Retinal pigment epithelial cell (primary cell): Measurements from ENCODE around the gene ABCC3.
A peak's percentile ranks its signal among the peaks of the same experiment; 100 is the strongest.

Experiments
- DNase-seq: peaks from one replicate; pipeline ENCODE4 v3.0.0-alpha.2; 2010; ENCODE audit warnings: low read depth
- H3K4me3 ChIP-seq: 2 replicates; pipeline ENCODE4 v1.5.1; 2011; ENCODE audit warnings: mild to moderate bottlenecking, low read length, control low read depth, moderate library complexity
- TF ChIP-seq, protein P1 (sequence below): conservative IDR thresholded peaks from 2 replicates; pipeline ENCODE4 v1.5.1; 2011; ENCODE audit warnings: low read depth, low read length, control low read depth, inconsistent platforms

The ABCC3 gene

DNA sequence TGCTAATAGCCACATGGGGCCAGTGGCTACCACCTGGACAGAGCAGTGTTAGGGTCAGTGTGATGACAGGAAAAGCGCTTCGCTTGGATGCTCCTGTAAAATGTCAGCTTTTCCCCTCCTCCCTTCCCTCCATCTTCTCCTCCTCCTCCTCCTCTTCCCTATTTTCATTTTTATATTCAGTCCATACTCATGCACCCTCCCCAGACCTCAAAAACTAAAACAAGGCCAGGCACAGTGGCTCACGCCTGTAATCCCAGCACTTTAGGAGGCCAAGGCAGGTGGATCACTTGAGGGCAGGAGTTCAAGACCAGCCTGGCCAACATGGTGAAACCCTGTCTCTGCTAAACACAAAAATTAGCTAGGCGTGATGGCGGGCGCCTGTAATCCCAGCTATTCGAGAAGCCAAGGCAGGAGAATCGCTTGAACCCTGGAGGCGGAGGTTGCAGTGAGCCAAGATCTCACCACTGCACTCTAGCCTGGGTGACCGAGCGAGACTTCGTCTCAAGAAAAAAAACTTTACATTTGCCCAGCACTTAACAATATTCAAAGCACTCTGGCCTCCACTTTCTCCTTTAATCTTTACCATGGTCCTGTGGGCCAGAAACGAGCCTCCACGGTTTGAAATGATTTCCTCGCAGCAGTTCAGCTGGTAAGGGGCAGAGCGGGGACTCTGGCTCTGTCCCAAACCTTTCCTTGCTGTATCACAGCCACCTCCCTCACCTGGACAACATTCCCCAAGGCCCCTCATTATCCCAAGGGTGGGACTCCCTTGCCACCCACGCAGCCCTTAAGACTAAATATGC, 51.2 kb downstream of the ABCC3 start:
- H3K4me3 ChIP-seq, result no peak overlapping the region
- no peak for DNase-seq
- TF ChIP-seq, protein P1, sequence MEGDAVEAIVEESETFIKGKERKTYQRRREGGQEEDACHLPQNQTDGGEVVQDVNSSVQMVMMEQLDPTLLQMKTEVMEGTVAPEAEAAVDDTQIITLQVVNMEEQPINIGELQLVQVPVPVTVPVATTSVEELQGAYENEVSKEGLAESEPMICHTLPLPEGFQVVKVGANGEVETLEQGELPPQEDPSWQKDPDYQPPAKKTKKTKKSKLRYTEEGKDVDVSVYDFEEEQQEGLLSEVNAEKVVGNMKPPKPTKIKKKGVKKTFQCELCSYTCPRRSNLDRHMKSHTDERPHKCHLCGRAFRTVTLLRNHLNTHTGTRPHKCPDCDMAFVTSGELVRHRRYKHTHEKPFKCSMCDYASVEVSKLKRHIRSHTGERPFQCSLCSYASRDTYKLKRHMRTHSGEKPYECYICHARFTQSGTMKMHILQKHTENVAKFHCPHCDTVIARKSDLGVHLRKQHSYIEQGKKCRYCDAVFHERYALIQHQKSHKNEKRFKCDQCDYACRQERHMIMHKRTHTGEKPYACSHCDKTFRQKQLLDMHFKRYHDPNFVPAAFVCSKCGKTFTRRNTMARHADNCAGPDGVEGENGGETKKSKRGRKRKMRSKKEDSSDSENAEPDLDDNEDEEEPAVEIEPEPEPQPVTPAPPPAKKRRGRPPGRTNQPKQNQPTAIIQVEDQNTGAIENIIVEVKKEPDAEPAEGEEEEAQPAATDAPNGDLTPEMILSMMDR, result no peak

- peak; percentile 62 for DNase-seq
- no peak overlapping the region for H3K4me3 ChIP-seq
- TF ChIP-seq, protein P1, result no peak
Observed at GRCh38 chr17:50686494-50687199, 52.0 kb downstream of the ABCC3 start.

DNA sequence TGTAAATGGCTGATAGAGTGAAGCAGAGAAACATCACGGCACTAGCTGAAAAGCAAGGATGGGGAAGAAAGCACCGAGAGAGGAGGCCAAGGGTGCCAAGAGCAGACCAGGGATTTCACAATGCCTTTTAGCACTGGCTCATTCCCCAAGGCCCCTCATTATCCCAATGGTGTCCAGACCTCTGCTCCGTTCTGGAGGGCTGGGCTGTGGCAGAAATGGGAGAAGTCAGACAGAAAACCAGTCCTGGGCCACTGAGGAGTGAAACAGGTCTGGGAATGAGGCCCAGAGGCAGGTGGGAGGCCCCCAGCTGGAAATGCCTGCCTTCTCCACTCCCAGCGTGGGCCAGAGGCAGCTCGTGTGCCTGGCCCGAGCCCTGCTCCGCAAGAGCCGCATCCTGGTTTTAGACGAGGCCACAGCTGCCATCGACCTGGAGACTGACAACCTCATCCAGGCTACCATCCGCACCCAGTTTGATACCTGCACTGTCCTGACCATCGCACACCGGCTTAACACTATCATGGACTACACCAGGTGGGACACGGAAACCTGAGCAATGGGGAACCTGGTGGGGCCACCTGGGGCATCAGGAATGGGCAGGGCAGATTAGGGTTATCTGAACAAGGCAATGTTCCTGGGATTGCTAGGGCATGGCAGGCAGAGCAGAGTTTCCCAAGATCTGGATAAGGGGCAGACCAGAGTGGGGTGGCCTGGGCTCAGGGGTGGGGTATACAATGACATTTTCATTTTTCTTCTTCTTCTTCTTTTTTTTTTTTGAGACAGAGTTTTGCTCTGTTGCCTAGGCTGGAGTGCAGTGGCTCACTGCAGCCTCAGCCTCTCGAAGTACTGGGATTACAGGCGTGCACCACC, 52.8 kb downstream of the ABCC3 start:
- TF ChIP-seq, protein P1, result no peak
- DNase-seq, result no peak
- no peak overlapping the region for H3K4me3 ChIP-seq

- TF ChIP-seq, protein P1, result no peak
- no peak for DNase-seq
- H3K4me3 ChIP-seq, result no peak overlapping the region
Observed at GRCh38 chr17:50688245-50688644, 53.6 kb downstream of the ABCC3 start.

DNA sequence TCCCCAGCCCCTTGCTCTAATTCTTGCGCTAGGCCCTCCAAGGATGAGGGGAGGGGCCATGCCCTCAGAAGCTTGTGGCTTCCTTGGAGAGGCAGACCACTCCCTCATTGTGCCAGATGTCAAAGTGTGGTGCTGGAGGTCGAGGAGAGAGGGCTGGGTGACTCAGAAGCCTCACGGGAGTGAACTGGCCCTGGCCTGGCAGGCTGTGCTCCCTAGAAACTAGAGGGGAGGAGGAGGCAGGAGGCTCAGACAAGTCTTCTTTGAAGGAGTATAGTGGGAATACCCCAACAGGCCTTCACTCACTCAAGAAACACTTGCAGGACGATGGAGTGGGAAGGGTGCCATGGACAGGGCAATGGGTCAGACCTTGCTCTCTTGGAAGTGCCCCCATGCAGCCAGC, 54.6 kb downstream of the ABCC3 start:
- no peak overlapping the region for H3K4me3 ChIP-seq
- TF ChIP-seq, protein P1, result no peak
- DNase-seq, result no peak

DNA sequence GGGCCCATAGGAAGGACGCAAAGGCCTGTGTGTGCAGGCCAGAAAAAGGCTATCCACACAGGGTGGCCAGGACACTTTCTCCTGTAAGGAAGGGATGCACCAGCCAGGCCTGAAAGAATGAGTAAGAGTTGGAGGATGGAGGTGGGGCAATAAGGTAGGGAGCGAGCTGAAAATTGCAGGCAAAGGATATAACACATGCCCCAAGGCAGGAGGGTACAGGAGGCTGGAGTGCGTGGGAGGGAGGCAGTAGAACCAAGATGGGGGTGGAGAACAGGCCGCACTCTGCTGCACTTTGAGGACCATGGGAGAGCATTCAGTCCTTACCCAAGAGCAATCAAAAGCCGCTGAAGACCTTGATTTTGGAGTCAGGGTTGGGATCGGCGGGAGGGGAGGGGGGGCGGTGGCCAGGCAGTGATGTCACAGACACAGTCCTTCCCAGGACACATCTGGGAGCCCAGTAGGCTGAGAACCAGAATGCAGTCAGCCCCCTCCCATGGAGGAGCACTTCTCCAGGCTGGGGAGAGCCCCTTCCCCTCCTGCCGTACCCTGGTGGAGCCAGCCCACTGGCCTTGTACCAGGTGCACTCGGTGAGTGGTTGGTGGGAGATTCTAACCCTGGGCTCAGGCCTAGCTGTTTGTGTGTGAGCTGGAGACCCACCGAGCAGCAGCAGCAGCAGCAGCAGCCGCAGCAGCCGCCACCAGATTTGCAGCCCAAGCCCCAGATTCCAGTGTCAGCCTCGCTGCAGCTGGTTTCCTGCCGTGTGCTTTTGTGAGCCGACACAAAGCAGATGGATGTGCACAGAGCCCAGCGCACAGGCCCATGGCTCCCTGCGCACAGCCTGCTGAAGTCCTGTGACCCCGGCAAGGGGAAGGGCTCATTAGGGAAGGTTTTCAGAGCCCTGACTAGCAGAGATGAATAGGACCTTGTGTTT, 55.5 kb downstream of the ABCC3 start:
- TF ChIP-seq, protein P1, result no peak
- no peak for DNase-seq
- H3K4me3 ChIP-seq, result no peak overlapping the region
